HG03442 (cell line): ENCODE results near the gene MLN.
"Not testable (repeated sequence)": the region's sequence is repeated elsewhere in the genome, so short reads cannot be mapped to it uniquely, and the experiment has no call there.

ENCODE experiments used
- ATAC-seq: cut with Tn5 transposase; IDR thresholded peaks from one replicate; pipeline ENCODE4 v1.9.1; 2021; ENCODE audit warnings: mild to moderate bottlenecking, moderate library complexity; ENCODE audit not compliant: unreplicated experiment

MLN gene

DNA sequence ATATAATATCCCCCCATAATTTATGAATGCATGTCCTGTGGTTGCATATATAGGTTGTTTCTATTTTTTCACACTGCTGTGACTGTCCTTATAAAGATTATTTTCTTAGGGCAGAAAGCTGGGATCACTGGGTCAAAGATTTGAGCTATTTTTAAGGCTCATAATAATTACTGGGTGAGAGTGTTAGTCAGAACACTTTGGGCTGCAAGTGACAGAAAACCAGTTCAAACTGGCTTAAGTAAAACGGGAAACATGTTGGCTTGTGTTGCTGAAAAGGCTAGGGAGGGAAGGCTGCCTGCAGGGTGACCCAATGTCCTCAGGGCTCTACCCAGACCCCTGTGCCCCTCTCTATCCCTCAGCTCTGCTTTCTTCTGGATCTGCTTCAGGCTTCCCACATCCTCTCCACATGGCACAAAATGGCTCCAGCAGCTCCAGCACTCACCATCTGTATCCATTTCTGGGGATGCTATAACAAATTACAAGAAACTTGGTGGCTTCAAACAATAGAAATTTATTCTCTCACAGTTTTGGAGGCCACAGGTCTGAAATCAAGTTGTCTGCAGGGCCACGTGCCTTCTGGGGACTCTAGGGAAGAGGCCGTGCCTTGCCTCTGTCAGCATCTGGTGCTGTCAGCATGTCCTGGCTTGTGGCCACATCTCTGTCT is 33.1 kb upstream of the MLN start:
- ATAC-seq: no peak

DNA sequence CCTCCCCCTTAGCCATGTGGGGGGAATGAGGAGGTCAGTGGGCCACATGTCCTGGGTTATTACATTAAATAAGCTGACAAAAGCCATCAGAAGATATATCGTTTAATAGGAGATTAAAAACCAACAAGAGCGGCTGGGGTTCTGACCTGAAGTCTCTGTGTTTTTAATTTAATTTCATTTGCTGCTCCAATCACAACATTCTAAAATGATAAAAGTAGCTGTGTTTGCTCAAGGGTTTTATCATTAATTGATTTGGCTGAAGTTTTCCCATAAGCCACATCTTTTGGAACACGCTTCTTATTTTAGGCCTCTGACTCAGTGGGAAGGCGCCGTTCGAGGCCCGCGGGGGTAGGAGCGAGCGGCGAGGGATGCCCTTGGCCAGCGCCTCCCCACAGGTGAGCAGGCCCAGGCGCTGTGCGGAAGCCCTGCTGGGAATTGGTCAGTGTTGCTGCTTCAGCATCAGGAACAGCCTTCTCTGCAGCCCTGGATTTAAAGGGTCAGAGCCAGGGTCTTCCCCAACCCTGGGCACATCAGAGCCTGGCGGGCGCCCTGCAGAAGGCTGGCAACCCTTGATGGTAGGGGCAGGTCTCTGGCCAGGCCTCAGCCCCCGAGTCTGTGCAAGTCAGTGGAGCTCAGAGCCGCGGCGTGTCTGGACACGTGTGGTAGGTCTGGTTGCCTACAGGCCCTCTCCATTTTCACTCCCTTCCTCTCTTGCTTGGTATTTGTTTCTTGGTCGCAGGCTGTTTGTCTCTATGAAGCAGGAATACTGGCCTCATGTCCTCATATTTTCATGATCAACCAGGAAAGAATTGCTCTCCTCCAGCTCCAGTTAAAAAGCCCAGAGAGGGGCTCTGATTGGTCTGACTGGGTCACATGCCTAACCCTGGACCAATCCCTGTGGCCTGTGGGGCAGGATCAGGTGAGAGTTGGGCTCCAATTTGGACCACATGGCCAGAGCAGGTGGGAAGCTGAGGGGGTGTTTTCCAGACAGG is 30.9 kb upstream of the MLN start:
- ATAC-seq: no peak

DNA sequence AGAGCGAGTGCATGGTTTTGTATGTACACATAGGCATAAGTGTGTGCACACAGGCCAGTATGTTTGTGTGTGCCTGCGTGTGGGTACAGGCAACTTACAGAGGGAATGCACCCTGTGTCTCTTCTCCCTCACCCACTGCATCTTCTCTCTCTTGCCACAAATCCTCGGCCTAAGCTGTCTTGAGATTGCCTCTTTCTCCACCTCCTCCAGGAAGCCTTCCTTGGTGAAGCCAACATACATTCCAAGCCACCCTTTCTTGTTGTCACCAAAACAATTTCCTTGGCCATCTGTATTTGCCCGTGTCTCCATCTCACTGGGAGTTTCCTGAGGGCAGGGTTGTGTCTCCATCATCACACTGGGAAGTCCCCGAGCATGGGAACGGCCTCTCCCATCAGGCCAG is 29.8 kb upstream of the MLN start:
- ATAC-seq: no peak

DNA sequence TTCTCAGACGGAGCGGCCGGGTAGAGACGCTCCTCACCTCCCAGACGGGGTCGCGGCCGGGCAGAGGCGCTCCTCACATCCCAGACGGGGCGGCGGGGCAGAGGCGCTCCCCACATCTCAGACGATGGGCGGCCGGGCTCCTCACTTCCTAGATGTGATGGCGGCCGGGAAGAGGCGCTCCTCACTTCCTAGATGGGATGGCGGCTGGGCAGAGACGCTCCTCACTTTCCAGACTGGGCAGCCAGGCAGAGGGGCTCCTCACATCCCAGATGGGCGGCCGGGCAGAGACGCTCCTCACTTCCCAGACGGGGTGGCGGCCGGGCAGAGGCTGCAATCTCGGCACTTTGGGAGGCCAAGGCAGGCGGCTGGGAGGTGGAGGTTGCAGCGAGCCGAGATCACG is 29.0 kb upstream of the MLN start:
- ATAC-seq: not testable (repeated sequence)

DNA sequence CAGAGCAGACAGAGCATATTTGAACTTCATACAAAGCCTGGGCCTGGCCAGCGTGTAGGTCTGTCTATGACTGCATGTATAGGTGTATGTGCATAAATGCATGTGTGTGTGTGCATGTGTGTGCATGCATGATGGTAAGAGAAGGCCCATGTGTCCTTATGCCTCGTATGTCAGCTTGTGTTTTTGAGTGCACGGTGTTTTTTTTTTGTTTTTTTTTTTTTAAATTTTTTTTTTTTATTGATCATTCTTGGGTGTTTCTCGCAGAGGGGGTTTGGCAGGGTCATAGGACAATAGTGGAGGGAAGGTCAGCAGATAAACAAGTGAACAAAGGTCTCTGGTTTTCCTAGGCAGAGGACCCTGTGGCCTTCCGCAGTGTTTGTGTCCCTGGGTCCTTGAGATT is 27.9 kb upstream of the MLN start:
- ATAC-seq: not testable (repeated sequence)

DNA sequence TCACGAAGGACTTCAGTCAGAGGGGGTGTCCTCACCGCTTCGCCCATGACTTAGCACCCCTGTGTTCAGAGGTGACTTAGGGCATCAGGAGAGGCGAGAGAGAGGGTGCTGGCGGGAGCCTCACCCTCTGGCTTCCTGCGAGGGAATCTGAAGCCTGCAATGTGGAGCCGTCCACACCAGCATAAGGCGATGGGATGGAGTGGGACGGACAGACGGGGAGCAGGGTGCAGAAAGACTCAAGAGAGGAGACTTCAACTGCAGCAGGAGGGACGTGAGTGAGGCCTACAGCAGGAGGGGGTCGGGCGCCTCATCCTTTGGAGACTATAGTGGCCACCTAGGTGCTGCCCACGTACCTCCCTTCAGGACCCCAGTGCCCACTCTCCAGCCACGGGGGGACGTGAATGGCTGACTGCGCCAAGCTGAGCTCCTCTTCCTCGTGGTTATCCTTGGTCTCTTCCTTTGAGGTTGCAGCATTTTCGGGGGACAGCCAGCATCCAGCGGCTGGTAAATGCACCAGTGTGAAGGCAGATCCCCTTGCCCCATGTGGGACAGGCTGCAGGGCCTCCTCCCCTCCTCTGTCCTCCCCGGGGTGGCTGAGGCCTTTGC is 26.9 kb upstream of the MLN start:
- ATAC-seq: no peak

DNA sequence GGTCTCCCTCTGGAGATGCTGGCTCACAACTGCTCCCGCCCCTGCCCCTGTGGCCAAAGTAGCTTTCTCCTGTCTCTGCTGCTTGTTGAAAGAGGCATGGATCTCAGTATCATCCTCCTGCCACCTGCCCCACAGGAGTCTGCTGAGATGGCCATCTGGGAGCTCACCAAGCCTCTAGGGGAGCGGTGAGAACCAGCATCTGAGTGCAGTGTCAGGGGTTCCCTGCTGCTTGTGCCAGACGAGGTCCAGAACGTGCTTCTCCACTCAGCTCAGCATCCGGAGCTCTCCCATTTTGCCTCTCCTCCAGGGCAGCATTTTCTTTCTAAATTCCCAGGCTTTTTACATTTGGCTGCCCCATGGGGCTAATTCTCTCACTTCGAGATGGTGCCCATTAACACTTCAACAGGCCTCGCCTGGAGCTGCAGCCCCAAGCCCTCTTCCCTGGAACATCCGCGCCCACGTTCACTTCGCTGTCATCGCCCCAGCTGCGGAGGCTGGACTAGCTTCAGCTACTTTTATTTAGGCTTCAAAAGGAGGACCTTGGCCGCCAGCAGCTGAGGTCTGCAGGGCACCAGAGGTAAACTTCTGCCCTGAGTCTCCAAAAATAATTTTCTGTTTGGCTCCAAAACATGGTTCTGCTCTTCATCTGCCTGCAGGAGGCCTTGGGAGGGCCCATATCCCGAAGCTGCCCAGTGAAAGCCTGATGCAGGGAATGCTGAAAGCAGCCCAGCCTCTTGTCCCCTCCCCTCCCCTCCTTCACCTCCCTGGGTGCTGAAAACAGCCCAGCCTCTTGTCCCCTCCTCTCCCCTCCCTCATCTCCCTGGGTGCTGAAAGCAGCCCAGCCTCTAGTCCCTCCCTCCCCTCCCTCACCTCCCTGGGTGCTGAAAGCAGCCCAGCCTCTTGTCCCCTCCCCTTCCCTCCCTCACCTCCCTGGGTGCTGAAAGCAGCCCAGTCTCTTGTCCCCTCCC is 25.2 kb upstream of the MLN start:
- ATAC-seq: no peak

DNA sequence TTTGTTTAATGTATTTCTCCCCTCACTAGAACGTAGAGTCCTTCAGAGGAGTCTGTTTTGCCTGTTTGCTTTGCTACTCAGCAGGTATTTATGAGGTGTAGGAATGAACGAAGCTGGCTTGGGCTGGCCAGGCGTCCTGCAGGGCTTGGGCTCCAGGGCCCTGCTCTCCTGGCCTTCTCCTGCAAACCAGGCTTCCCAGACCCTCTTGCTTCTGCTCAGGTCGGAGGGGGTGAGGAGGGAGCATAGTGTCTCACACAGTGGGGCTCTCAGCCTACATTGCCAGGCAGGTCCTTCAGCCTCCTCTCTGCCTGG is 24.6 kb upstream of the MLN start:
- no peak for ATAC-seq

DNA sequence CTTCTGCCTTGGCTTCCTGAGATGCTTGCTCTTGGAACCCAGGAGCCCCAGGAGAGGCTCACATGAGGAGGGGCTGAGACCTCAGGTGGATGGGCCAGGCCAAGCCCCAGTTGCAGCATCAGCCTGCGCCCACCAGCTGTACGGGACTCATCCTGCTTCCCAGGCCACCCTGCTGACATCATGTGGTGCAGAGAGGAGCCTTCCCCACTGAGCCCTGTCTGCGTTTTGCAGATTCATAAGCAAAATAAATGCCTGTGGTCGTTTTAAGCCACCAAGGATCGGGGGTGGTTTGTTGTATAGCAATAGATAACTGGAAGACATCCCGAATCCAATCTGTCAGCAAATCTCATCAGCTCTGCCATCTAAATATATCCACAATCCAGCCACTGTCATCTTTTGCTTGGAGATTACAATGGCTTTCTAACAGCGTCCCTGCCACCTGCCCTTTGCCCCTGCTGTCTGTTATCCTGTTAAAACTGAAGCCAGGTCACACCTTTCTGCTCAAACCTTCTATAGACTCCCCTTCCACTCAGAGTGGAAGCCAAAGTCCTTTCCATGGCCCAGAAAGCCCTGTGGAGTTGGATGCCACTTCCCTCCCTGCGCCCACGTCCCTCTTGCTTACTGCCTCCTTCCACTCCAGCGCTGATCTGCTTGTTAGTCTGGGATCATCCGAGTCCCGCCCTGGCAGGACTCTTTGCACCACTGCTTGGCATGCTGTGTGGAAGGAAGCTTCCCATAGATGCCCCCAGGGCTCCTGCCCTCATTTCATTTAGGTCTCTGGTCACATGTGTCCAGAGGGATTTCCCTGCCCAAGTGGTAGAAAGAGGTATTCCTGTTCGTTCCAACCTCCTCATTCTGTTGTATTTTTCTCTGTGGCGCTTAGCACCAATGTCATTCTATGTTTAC is 24.0 kb upstream of the MLN start:
- ATAC-seq: no peak

DNA sequence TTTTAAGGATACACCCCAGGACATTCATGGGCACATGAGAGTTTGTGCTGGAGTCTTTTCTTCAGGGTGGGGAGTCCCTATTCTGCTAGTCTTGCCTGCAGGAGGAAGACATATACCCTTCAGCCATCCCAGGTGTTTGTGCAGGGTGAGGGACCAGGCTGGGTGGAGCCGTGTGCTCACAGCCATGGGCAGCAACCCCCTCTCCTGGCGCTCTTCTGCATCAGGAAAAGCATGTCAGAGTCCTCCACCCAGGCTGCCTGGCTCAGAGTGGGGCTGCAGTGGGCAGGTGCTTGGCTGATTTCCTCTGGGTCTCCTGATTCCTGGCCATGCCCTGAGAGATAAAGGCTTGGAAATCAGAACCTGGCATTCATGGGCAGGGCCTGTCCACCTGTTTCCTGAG is 22.7 kb upstream of the MLN start:
- ATAC-seq: no peak

DNA sequence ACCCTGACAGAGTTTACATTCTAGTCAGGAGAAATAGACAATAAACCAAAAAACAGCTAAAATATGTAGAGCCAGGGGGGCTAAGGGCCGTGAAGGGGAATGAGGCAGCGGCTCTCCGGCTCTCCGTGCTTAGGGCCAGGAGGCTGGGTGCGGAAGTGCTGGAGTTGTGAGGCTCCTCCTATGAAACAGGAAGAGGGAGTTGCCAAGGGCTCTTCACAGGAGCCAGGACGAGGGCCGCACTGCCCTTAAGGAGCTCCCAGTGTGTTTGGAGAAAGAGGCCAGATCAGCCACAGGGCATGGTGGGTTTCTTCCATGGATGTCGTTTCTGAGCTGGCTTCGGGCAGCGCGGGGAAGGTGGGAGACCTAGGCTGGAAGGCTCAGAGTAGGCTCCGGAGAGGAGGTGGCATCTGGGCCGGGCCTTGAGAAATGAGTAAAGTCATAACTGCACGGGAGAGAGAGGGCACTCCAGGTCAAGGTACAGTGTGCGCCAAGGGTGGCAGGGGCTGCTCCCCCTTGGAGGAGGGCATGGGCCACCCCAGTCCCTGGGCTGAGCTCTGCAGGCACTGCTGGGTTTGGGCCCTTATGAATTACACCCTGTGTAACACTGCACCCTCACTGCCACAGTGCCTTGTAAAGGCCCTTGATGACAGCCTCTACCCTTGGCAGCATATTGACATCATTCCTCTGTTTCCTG is 20.8 kb upstream of the MLN start:
- no peak for ATAC-seq

DNA sequence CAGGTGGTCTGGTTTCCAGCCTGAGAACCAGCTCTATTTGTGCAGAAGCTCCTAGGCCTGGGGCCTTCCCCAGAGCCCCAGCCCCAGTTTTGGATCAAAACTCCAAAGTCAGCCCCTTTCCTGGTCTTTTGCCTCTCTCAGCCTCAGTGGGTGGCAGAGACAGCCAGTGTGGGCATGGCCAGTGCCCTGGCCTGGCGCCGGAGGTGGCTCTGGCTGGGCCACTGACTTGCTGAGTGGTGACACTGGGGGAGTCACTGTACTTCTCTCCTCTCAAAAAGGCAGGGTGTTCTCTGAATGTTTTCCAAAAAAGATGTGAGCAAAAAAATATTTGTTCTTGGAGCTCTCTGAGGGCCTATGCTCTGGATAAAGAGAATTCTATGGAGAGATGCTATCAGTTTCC is 20.0 kb upstream of the MLN start:
- ATAC-seq: no peak

DNA sequence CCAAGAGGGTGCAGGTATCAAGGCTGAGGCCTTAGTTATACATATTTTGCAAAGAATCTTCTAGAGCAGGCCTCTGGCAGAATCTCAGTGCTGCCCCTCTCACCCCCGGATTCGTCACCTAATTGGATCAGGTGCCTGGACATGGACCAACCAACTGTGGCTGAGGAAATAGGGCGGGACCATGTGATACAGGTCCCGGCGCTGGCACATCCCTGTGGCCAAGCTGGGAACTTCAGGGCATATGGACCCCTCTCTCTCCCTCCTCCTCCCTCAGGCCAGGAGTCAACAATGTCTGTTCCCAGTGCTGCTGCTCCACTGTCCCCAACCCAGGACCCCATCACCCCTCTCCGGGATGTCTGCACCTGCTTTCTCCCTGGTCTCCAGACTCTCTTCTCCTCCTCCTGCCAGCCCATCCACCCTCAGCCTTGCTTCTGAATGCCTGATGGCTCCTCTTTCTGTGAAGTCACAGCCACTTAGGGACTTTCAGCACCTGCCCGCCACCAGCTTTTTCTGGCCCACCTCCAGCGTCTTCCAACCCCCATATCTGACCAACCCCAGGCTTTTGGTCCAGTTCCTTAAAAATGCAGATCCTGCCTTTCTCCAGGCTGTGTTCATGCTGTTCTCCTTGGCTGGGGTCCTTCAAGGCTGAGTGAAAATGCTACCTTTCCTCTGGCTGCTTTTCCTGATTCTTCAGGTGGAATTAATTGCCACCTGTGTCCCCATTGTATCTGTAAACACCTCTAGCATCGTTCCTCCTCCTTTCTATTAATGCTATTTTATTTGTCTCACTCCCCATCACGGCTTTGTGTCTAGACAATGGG is 19.0 kb upstream of the MLN start:
- no peak for ATAC-seq

DNA sequence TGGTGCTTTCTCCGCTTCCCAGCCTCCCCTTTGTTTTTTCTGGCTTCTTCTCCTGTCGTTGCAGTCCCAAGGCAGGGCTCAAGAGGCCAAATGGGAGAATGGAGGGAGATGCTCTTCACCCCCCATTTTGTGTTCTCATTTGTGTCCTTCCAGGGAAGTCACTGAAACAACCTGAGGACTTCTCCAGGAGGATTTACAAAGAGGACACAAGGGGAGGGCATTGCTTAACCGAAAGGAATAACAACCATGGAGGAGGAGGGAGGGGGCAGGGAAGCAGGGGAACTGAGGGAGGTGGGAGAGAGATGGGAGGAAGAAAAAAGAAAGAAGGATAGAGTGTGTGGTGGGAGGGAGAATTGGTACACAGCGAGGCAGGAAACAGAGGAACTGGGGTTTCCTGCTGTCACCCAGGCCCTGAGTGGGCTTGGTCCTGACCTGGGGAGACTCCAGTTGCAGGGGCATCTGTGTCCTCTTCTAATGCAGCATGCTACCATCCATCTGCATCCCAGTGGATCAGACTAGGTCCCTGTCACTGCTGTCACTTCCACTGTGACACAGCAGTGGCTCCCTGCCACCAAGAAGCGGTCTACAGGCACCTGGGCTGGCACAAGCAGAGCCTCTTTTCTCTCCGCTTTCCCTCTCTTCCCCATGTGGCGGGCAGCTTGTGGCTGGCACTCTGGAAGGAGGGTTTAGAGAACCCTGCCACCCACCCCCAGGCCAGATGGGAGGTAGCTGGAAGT is 17.1 kb upstream of the MLN start:
- ATAC-seq: no peak

DNA sequence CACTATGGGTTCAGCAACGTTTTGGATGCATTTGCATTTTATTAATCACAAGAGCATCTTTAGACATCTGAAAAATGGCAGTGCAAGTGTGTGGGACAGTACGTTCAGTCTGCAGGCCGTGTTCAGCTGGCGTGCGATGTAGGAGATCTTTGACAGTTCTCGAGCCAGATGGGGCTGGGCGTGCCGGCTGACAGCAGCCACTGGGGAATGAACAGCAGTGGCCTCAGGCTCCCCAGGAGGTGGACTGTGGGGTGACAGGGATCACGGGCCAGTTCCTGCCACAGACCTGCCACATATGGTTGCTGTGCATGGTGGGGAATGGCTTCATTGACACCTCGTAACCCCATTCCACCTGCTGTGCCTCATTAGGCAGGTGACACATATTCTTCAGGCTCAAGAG is 16.4 kb upstream of the MLN start:
- ATAC-seq: no peak

DNA sequence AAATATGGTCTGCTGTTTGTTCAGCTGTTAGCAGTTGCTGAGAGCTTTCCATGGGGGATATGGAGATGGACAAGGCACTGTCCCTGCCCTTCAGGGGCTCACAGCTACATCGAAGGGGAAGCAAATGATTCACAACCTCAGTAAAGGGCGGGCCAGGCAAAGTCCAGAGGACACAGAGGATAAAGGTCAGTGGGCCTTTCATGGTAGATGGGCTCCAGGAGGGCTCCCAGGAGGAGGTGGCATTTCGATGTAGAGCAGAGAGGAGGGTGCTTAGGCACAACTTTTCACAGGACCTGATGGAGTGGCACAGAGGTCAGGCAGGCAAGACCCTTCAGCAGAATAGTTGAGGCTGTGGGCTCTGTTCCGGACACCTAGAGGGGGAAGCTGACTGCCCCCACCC is 15.2 kb upstream of the MLN start:
- ATAC-seq: no peak

DNA sequence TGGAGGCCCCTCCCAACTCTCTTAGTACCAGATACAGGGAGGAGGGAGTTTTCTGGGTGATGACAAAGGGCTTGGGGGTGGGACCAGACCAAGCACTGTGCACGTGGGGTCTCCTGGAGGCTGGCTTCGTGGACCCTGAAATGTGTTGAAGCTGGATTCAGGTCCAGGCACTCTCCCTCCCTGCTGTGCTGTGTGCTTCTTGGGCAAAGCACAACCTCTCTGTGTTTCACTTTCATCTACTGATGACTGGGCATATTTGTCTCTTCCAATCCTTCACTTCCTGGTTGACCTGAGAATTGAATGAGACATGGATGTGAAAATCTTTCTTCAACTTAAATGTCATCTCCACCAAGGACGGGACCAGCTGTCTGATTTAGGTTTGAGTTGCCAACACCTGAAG is 14.5 kb upstream of the MLN start:
- ATAC-seq: no peak

DNA sequence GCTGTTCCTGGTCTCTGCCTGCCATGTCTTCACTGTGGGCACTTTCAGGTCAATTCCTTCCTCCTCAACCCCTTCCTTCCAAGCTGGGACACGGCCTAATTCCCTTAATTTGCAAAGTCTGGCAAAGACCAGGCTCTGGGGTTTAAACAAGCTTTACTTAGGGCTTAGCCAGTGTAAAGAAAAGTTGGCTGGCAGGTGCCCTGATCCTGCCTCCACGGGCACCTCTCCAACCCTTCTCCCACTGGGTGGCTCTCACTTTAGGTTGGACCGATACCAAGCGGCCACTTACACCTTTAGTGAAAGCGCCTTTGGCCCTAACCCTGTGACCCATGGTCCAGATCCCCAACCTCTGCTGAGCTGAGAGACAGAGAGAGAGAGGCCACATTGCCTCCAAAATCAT is 13.7 kb upstream of the MLN start:
- ATAC-seq: no peak
